HG03460 (cell line): Measurements from ENCODE around the gene SPART.

ENCODE experiments used
- ATAC-seq: cut with Tn5 transposase; IDR thresholded peaks from one replicate; pipeline ENCODE4 v1.9.1; 2021; ENCODE audit not compliant: unreplicated experiment

Gene SPART

DNA sequence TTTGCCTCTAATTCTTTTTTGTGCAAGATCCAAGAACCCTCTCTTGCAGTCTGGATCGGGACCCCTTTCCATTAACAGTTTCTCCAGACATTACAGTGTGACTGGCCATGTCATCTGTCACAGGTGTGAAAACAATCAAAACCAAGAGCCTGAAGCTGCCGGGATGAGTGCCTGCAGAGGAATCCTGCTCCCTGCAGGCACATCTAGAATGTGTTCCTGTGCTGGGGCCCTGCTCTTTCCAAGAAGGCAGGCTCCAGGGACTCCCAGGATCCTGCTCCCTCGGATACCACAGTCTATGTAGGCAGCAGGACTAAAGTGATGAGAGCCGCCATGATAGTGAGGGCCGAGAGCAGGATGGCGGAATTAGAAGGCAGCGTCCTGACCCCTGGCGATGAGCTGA, 87.4 kb downstream of the SPART start:
- no peak for ATAC-seq
